Urinary bladder (tissue), 4 donors: ENCODE measurements around the gene GAA. TPM values are rescaled to one million over a fixed set of nuclear protein-coding genes. Genes with fewer than 3 reads are reported as not detected.

Experiments used
- DNase-seq: peaks from one replicate; pipeline ENCODE4 v3.0.0-alpha.2; 2015; ENCODE audit errors: extremely low spot score
- H3K27ac ChIP-seq: one replicate; pipeline ENCODE4 v1.5.1; 2013; ENCODE audit warnings: low read depth, mild to moderate bottlenecking, moderate library complexity
- H3K36me3 ChIP-seq: one replicate; pipeline ENCODE4 v1.6.1; 2013; ENCODE audit warnings: mild to moderate bottlenecking, moderate library complexity; ENCODE audit not compliant: insufficient read depth
- H3K4me1 ChIP-seq: one replicate; pipeline ENCODE4 v1.6.1; 2013; ENCODE audit warnings: mild to moderate bottlenecking, moderate library complexity; ENCODE audit not compliant: insufficient read depth
- H3K4me3 ChIP-seq: one replicate; pipeline ENCODE4 v1.5.1; 2013; ENCODE audit warnings: low read depth, low read length
- WGBS: extraction: QIAGEN DNeasy Blood & Tissue Kit; methylation state at CpG from one replicate; pipeline ENCODE4 v1.1.7; 2013; 5-methylcytosine and 5-hydroxymethylcytosine counted together
- polyA plus RNA-seq: library from polyadenylated mRNA; stranded (reverse); fragments of 200-250 nt; gene quantifications from one replicate; pipeline ENCODE4 v1.2.3, GENCODE V29; 2013
- total RNA-seq: library from RNA; depleted of rRNA; stranded (reverse); fragments of >200 nt; gene quantifications from one replicate; pipeline ENCODE4 v1.2.3, GENCODE V29; 2014
- donor health status: healthy with polysubstance abuse.
- donor health status: healthy.

The GAA gene
- total and polyA plus RNA-seq, 2 donors = 21.4 to 54.4 TPM

DNA sequence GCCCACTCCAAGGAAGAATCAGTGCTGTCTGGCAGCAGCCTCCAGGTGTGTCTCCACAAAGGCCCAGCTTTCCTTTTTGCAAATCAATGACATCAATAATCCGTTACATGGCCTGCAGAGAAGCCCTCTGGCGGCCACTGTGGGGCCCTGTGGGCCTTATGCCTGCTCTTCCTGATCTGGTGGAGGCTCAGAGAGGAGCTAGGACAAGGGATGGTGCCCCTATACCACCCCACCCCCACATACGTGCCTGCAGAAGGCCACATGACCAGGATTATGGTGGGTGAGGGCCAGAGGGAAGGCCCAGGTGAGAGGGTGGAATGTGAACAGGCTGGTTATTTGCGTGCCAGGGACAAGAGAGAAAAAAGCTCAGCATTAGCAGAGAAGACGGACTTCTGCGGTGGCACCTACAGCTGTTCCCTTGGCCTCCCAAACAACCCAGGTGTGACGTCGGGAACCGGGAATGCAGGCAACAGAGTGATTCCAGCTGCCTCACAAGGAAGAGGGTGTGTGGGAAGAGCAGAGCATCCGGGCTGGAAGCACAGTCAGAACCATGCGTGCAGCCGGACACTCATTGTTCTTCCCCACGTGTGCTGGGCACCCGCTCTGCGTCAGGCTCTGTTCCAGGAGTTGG, 23.1 kb downstream of the GAA start:
- no peaks in the 10 kb centered on the region for H3K4me1 ChIP-seq
- WGBS = 50% methylated on average over 15 of the region's 15 CpGs
- no peak overlapping the region for H3K4me3 ChIP-seq
- no peak for DNase-seq
- no peak overlapping the region for H3K27ac ChIP-seq
- H3K36me3 ChIP-seq = no peaks in the 10 kb centered on the region

DNA sequence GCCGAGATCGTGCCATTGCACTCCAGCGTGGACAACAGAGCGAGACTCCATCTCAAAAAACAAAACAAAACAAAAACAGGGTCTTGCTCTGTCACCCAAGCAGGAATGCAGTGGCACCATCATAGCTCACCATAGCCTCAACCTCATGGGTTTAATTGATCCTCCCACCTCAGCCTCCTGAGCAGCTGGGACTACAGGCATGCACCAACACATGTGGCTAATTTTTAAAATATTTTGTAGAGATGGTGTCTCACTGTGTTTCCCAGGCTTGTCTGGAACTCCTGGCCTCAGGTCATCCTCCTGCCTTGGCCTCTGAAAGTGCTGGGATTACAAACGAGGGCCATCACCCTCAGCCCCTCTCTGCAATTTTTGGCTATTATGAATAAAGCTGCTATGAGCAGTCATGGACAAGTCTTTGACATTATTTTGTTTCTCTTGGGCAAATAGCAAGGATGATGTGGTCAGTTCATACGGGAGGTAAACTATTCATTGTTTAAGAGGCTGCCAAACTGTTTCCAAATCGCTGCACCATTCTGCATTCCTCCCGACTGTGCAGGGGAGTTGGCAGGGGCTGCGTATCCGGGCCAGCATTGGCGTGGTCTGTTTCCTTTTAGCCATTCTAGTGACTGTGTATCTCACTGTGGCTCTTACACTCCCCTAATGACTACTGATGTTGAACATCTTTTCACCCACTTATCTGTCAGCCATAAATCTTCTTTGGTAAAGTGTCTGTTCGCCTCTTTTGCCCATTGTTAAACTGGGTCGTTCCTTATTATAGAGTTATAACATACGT, 24.5 kb downstream of the GAA start:
- DNase-seq = no peak
- no peaks in the 10 kb centered on the region for H3K36me3 ChIP-seq
- no peak overlapping the region for H3K27ac ChIP-seq
- H3K4me1 ChIP-seq = no peaks in the 10 kb centered on the region
- WGBS = 58% methylated on average over 14 of the region's 14 CpGs
- no peak overlapping the region for H3K4me3 ChIP-seq

DNA sequence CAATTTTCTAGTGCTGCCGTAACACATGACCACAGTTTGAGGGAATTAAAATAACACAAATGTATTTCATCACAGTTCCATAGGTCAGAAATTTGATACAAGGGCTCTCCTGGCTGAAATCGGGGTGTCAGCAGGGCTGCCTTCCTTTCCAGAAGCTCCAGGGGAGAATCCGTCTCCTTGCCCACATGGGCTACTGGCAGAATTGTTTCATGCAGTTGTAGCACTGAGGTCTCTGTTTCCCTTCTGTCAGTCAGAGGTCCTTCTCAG, 25.0 kb downstream of the GAA start:
- no peak for DNase-seq
- Histone ChIP-seq H3K27ac (no peak overlapping the region), H3K4me3 (no peak overlapping the region), H3K4me1 (no peaks in the 10 kb centered on the region), H3K36me3 (no peaks in the 10 kb centered on the region)
- WGBS = 66% methylated on average over 3 of the region's 3 CpGs

DNA sequence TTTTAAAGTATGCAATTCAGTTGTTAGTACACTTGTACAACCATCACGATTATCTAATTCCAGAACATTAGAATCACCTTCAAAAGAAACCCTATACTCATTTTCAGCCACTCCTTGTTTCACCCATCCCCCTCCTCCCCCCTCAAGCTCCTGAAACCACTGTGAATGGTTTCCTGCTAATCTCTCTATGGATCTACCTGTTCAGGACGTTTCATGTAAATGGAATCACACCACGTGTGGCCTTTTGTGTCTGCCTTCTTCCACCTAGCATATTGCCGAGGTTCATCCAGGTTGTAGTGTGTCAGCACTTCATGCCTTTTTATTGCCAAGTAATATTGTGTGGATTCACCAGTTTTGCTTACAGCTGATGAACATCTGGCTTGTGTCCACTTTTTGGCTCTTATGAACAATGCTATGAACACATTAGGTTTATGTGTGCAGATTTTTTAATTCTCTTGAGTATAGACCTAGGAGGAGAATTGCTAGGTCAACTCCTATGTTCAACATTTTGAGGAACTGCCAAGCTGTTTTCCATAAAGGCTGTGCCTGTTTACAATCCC, 27.7 kb downstream of the GAA start:
- H3K4me1 ChIP-seq = no peaks in the 10 kb centered on the region
- no peak overlapping the region for H3K27ac ChIP-seq
- no peak for DNase-seq
- no peaks in the 10 kb centered on the region for H3K36me3 ChIP-seq
- WGBS = 29% methylated on average over 4 of the region's 4 CpGs
- no peak overlapping the region for H3K4me3 ChIP-seq

DNA sequence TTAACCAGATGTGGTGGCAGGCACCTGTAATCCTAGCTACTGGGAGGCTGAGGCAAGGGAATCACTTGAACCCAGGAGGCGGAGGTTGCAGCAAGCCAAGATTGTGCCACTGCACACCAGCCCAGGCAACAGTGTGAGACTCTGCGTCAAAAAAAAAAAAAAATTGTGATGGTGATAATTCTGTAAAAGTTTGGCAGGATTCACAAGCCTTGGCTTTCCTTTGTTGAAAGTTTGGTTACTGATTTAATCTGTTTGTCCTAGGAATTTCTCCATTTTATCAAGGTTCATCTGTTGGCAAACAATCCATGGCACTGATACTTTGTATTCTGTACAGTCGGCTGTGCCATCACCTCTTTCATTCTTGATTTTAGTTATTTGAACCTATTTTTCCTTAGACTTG, 29.6 kb downstream of the GAA start:
- no peak for DNase-seq

DNA sequence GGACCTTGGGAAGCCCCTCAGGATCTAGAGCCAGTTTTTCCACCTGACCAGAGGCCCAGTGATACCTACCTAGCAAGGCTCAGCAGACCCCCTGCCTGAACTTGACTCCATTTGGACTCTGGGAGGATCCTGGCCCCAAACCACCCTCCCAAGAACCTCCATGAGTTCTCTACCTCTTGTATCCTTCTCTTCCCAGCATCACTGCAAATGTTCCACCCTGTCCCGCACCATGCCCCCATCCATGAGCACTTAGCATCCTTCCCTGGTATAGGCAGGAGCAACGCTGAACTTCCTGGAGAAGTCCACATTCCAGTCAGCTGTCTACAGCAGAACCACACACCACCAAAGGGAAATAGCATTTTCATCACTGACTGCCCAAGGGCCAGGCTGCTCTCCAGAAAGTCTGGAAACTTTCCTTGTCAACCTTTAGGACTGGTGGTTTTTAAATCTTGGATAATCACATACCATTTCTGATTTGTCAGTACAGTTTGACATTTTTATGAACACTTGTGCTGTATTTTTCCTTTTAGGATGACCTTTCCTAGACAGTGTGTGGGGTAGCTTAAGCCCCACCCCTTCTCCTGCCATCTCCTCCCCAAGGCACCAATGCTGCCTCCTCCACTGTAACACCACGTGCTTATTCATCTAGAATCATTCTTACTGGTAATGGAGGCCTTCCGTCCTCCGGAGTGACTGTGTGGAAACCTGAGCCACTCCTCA, 31.7 kb downstream of the GAA start:
- WGBS = 83% methylated on average over 5 of the region's 5 CpGs
- no peak for DNase-seq
- H3K4me1 ChIP-seq = no peaks in the 10 kb centered on the region
- H3K36me3 ChIP-seq = peaks cover 1% of the 10 kb centered on the region
- H3K4me3 ChIP-seq = no peak overlapping the region
- H3K27ac ChIP-seq = no peak overlapping the region

More for the DNA sequence above, 29.6 kb downstream of the GAA start:
- H3K36me3 ChIP-seq = peaks cover 1% of the 10 kb centered on the region
- H3K4me1 ChIP-seq = no peaks in the 10 kb centered on the region
- H3K4me3 ChIP-seq = no peak overlapping the region
- 88% methylated on average over 3 of the region's 3 CpGs for WGBS
- H3K27ac ChIP-seq = no peak overlapping the region

DNA sequence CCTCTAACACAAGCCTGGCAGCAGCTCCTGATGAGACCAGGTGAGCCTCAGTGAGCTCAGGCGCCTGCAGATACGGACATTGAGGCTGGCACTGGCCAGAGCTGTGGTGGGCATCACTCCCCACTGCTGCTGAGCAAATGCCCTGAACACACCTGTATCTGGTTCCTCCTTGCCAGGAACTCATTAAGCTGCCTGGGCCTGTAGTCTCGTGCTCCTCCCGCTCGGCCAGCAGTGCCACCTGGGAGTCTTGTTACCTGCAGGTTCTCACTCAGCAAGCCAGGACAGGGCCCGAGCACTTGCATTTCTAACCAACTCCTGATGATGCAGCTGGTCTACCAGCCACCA, 32.2 kb downstream of the GAA start:
- DNase-seq = no peak
- Histone ChIP-seq H3K27ac (no peak overlapping the region), H3K36me3 (peaks cover 1% of the 10 kb centered on the region), H3K4me1 (no peaks in the 10 kb centered on the region), H3K4me3 (no peak overlapping the region)
- WGBS = 94% methylated on average over 6 of the region's 6 CpGs

DNA sequence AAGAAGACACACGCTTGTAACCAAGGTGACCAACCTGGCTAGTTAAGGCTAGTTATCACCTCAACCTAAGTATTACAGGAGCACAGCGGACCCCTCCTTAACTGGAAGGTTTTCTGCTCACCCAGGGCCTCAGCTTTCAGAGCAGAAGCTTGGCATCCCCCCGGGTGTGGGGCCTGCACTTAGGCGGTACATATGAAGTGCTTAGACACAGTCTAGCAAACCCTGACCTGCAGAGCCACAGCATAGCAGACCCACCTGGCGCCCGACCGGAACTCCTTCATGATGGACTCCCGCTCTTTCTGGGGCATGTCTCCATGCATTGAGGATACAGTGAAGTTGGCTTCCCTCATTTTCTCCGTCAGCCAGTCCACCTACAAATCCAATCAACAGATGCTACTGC, 35.8 kb downstream of the GAA start:
- Histone ChIP-seq H3K4me3 (no peak overlapping the region), H3K27ac (no peak overlapping the region), H3K4me1 (no peaks in the 10 kb centered on the region), H3K36me3 (peaks cover 1% of the 10 kb centered on the region)
- WGBS = 95% methylated on average over 9 of the region's 9 CpGs
- no peak for DNase-seq

DNA sequence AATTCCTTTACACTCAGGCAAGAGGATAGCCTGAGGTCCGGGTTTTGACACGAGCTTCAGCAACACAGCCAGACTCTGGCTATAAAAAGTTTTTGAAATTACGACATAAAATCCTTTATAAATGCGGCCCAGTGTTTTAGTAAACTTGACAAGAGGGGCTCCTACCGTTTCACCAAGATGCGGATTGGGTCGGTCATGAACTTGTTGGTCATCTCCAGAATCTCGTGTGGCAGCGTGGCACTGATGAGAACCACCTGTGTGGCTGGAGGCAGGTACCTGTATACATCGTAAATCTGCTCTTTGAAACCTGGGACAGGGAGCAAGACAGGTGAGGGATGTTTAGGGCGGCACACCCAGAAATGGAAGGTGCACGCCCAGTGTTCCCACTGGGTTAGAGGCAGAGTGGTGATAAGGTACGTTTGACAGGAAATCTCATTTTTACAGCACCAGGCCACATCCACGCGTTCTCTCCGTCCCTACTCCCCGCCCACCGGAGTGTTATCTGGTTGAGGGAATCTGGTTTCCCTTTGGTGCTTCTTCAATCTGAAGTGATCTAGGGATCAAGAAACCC, 37.6 kb downstream of the GAA start:
- DNase-seq = no peak
- WGBS = 82% methylated on average over 18 of the region's 18 CpGs

DNA sequence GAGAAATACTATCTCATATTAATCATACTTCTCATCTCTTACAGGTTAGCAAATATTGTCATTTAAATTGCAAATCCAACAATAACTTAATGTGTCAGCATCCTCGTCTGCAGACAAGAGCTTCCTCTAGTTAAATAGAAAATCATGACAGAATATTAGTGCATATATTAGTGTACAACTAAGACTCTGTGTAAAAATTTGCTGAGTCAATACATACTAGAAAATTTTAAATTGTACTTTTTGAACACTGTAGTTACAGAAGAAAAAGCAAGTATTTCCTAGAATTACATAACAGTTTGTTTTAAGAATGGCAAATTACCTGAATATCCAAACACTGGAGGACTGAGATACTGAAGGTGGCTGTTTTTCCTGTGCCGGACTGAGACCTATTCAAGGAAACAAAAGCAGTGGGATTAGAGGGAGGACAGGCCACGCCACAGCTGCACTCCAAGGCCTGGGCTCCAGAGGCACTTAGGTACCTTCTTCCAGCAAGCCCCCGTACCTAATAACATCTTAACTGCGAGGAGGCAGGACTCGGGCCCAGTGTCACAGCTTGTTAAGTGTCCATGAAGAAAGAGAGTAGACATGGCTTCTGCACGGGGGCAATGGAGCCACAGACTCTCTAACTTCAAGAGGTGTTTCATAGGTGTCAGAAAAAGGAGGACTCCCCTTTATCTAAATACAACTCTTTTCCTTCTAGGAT, 40.2 kb downstream of the GAA start:
- Histone ChIP-seq H3K4me1 (peaks cover 5% of the 10 kb centered on the region), H3K4me3 (no peak overlapping the region), H3K36me3 (peaks cover 5% of the 10 kb centered on the region), H3K27ac (no peak overlapping the region)
- 91% methylated on average over 7 of the region's 7 CpGs for WGBS
- no peak for DNase-seq

More for the DNA sequence above, 37.6 kb downstream of the GAA start:
- no peak overlapping the region for H3K4me3 ChIP-seq
- H3K27ac ChIP-seq = no peak overlapping the region
- H3K36me3 ChIP-seq = peaks cover 6% of the 10 kb centered on the region
- no peaks in the 10 kb centered on the region for H3K4me1 ChIP-seq

DNA sequence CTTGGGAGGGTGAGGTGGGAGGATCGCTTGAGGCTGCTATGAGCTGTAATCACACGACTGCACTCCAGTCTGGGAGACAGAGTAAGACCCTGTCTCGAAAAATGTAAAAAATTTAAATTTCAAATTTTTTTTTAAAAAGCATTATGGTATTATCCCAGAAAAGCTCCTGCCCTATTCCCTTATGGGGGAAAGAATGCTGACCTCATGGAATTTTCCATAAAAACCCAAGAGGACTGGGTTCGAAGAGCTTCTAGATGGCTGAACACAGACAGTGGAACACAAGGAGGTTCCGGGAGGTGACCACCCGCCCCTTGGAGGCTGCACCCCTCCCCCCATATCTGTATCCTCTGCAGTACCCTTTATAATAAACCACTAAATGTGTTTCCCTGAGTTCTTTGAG, 41.5 kb downstream of the GAA start:
- H3K36me3 ChIP-seq = peaks cover 5% of the 10 kb centered on the region
- no peak overlapping the region for H3K4me3 ChIP-seq
- H3K27ac ChIP-seq = no peak overlapping the region
- WGBS = 89% methylated on average over 6 of the region's 6 CpGs
- no peak for DNase-seq
- H3K4me1 ChIP-seq = peaks cover 5% of the 10 kb centered on the region

DNA sequence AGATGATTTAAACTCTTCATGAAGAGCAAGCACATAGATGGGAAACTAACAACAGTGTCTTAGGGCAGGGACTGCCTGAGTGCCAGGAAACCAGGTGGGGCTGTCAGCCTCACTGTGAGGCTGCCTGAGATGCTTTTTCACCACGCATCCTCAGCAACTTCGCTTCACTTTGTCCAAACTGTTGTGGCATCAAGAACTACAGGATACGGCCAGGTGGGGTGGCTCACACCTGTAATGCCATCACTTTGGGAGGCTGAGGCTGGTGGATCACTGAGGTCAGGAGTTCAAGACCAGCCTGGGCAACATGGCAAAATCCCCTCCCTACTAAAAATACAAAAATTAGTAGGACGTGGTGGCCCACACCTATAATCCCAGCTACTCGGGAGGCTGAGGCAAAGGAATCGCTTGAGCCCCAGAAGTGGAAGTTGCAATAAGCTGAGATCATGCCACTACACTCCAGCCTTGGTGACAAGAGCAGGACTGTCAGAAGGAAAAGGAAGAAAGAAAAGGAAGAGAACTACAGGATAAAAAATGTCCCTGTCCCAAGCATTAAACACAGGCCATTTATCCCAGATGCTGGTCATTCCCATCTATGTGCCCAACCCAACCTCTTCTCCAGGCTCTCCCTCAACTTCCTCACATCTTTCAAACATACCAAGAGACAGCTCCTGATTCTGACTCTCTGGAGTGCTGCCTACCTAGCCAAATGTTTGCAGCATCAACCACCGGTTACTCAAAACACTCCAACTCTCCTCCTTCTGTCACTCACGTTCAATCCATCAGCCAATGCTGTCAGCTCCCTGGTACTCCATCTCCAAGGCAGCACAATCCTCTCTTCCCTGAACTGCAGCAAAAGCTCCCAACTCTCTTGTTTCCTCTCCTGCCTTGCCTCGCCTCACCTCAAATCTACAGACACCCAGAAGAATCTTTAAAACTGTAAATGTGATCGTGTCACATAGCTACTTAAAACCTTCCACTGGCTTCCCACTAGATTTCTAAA, 44.0 kb downstream of the GAA start:
- WGBS = 43% methylated on average over 10 of the region's 10 CpGs
- DNase-seq = no peak

More for the DNA sequence above, 44.0 kb downstream of the GAA start:
- peaks cover 5% of the 10 kb centered on the region for H3K4me1 ChIP-seq
- no peak overlapping the region for H3K27ac ChIP-seq
- H3K36me3 ChIP-seq = peaks cover 5% of the 10 kb centered on the region
- H3K4me3 ChIP-seq = peak overlapping the region; percentile 84
